Sigmoid colon (tissue), 7 donors: ENCODE data around the gene RTN4RL2. TPM values are rescaled to one million over a fixed set of nuclear protein-coding genes. Genes with fewer than 3 reads are reported as not detected.

Experiments used
- DNase-seq: peaks from one replicate; pipeline ENCODE4 v3.0.0-alpha.2; 2019
- H3K27ac ChIP-seq, 4 donors: fragments of 200-600 bp; sonication (generic); one replicate each; pipeline ENCODE4 v1.5.1; 2016 to 2019; ENCODE audit warnings: mild to moderate bottlenecking in 1 of 4
- H3K27me3 ChIP-seq, 3 donors: fragments of 200-600 bp; sonication (generic); one replicate each; pipeline ENCODE4 v1.5.1; 2019; ENCODE audit warnings: mild to moderate bottlenecking in 1 of 3
- H3K36me3 ChIP-seq, 4 donors: fragments of 200-600 bp; sonication (generic); one replicate each; pipeline ENCODE4 v1.5.1; 2016 to 2019
- H3K4me1 ChIP-seq, 4 donors: fragments of 200-600 bp; sonication (generic); one replicate each; pipeline ENCODE4 v1.5.1; 2017 to 2019
- H3K4me3 ChIP-seq, 4 donors: fragments of 200-600 bp; sonication (generic); one replicate each; pipeline ENCODE4 v1.5.1; 2017 to 2019; ENCODE audit warnings: mild to moderate bottlenecking in 2 of 4, moderate library complexity in 1 of 4
- H3K9me3 ChIP-seq, 4 donors: fragments of 200-600 bp in 3 of 4; sonication (generic) in 3 of 4; one replicate each; pipeline versions ENCODE4 v1.5.1 to v1.6.1; 2013 to 2019
- CTCF ChIP-seq, 4 experiments: fragments of 450-650 bp in 3 of 4; fragments of 200-600 bp in 1 of 4; IDR thresholded peaks; one replicate each; pipeline ENCODE4 v1.5.1; 2016 to 2019; ENCODE audit warnings: antibody characterized with exemption in 4 of 4, mild to moderate bottlenecking in 3 of 4, moderate library complexity in 2 of 4
- EP300 ChIP-seq, 4 donors: sonication (generic); formaldehyde crosslinking; IDR thresholded peaks; one replicate each; pipeline ENCODE4 v1.6.1; 2017; ENCODE audit warnings: antibody characterized with exemption in 4 of 4
- POLR2A ChIP-seq, 2 donors: fragments of 450-650 bp; IDR thresholded peaks; one replicate each; pipeline ENCODE4 v1.6.1; 2016; ENCODE audit warnings: antibody characterized with exemption in 2 of 2, mild to moderate bottlenecking in 2 of 2, moderate library complexity in 2 of 2
- POLR2AphosphoS5 ChIP-seq, 4 donors: sonication (generic); formaldehyde crosslinking; IDR thresholded peaks; one replicate each; pipeline ENCODE4 v1.6.1; 2017; ENCODE audit warnings: antibody characterized with exemption in 4 of 4
- WGBS, 2 donors: extraction: QIAGEN DNeasy Blood & Tissue Kit; methylation state at CpG; one replicate each; pipeline ENCODE4 v1.1.7; 2013; 5-methylcytosine and 5-hydroxymethylcytosine counted together
- intact Hi-C: fragments of 100-400 bp; cut with DNase I; formaldehyde crosslinking; loops from one replicate; pipeline ENCODE4 v1.15.1; 2023
- polyA plus RNA-seq, 3 donors: library from polyadenylated mRNA; stranded (reverse); fragments of 200-250 nt; gene quantifications; one replicate each; pipeline ENCODE4 v1.2.3, GENCODE V29; 2013
- total RNA-seq, 4 donors: library from RNA; depleted of rRNA; stranded (reverse); fragments of >200 nt; gene quantifications; one replicate each; pipeline ENCODE4 v1.1.0, GENCODE V29; 2016
- donor health status: healthy with polysubstance abuse.
- donor health status: Bipolar disorder and iron deficiency.
- donor health status: healthy.

RTN4RL2 gene
- total and polyA plus RNA-seq, 7 donors = 0.41 to 0.66 (median 0.61) TPM; not detected in 3

- no peak for TF ChIP-seq EP300 (IDR thresholded peaks at IDR 0.05)
- no peak for TF ChIP-seq CTCF (IDR thresholded peaks at IDR 0.05)
- no peak for TF ChIP-seq POLR2A (IDR thresholded peaks at IDR 0.05)
- no peak for TF ChIP-seq POLR2AphosphoS5 (IDR thresholded peaks at IDR 0.05)
- H3K27me3 ChIP-seq = peaks cover 15 to 50% (median 30%) of the 10 kb centered on the region in 3 donors
- H3K27ac ChIP-seq = no peak overlapping the region
- peaks cover 0 to 7% (median under 1%) of the 10 kb centered on the region in 4 donors for H3K36me3 ChIP-seq
- no peak overlapping the region for H3K4me3 ChIP-seq
- intact Hi-C loops = no loop called here
- DNase-seq = no peak
- H3K9me3 ChIP-seq = no peaks in the 10 kb centered on the region
- 62 to 72% methylated on average over 11 of the region's 11 CpGs for WGBS, 2 donors
- H3K4me1 ChIP-seq = peaks cover 0 to 31% (median 25%) of the 10 kb centered on the region in 4 donors
Observed at GRCh38 chr11:57479021-57479663, 18.8 kb downstream of the RTN4RL2 start.

- TF ChIP-seq CTCF (IDR thresholded peaks at IDR 0.05) = no peak
- peaks cover 3 to 15% (median 7%) of the 10 kb centered on the region in 4 donors for H3K36me3 ChIP-seq
- WGBS, 2 donors = 26 to 48% methylated on average over 4 of the region's 4 CpGs
- no peak overlapping the region for H3K4me3 ChIP-seq
- H3K9me3 ChIP-seq = no peaks in the 10 kb centered on the region
- peaks cover 15 to 50% (median 30%) of the 10 kb centered on the region in 3 donors for H3K27me3 ChIP-seq
- H3K27ac ChIP-seq = no peak overlapping the region
- peaks cover 0 to 31% (median 25%) of the 10 kb centered on the region in 4 donors for H3K4me1 ChIP-seq
- intact Hi-C loops = no loop called here
- no peak for DNase-seq
Observed at GRCh38 chr11:57479911-57480310, 19.6 kb downstream of the RTN4RL2 start.

GRCh38 chr11:57480409-57481137, 20.2 kb downstream of the RTN4RL2 start:
- H3K4me1 ChIP-seq = peaks cover 0 to 30% (median 24%) of the 10 kb centered on the region in 4 donors
- peaks cover 10 to 21% (median 13%) of the 10 kb centered on the region in 4 donors for H3K36me3 ChIP-seq
- no peaks in the 10 kb centered on the region for H3K9me3 ChIP-seq
- H3K27me3 ChIP-seq = peaks cover 15 to 46% (median 29%) of the 10 kb centered on the region in 3 donors
- DNase-seq = no peak
- no peak overlapping the region for H3K4me3 ChIP-seq
- 34 to 45% methylated on average over 9 of the region's 9 CpGs for WGBS, 2 donors
- intact Hi-C loops = no loop called here
- H3K27ac ChIP-seq = no peak overlapping the region
- TF ChIP-seq EP300 (IDR thresholded peaks at IDR 0.05) (no peak), POLR2A (IDR thresholded peaks at IDR 0.05) (no peak), CTCF (IDR thresholded peaks at IDR 0.05) (peak in 3 of 4 experiments; percentile 36 to 60 (median 39))

- WGBS, 2 donors = 43 to 45% methylated on average over 2 of the region's 2 CpGs
- H3K9me3 ChIP-seq = no peaks in the 10 kb centered on the region
- intact Hi-C loops = no loop called here
- H3K27me3 ChIP-seq = peaks cover 15 to 38% (median 29%) of the 10 kb centered on the region in 3 donors
- no peak for DNase-seq
- H3K4me3 ChIP-seq = no peak overlapping the region
- H3K4me1 ChIP-seq = peaks cover 0 to 22% (median 17%) of the 10 kb centered on the region in 4 donors
- H3K36me3 ChIP-seq = peaks cover 14 to 29% (median 19%) of the 10 kb centered on the region in 4 donors
- no peak overlapping the region for H3K27ac ChIP-seq
- TF ChIP-seq CTCF (IDR thresholded peaks at IDR 0.05) = no peak
- no peak for TF ChIP-seq POLR2AphosphoS5 (IDR thresholded peaks at IDR 0.05)
- no peak for TF ChIP-seq EP300 (IDR thresholded peaks at IDR 0.05)
- no peak for TF ChIP-seq POLR2A (IDR thresholded peaks at IDR 0.05)
Observed at GRCh38 chr11:57481315-57481714, 21.0 kb downstream of the RTN4RL2 start.
